ENCODE results near the gene KCNE2. TPM values are rescaled to one million over a fixed set of nuclear protein-coding genes. Genes with fewer than 3 reads are reported as not detected.
A peak's percentile ranks its signal among the peaks of the same experiment; 100 is the strongest.

KCNE2 gene
- total and polyA plus RNA-seq, 4 donors: 0.31 to 0.65 TPM; not detected in 2

GRCh38 chr21:34362136-34362444, 1.7 kb upstream of the KCNE2 start:
- DNase-seq (no peak), ATAC-seq (ENCODE audit: insufficient read depth, low FRiP score) (no peak)
- Histone ChIP-seq H3K4me1 (ENCODE audit: control insufficient read depth in 5 of 5, insufficient read depth in 5 of 5, low read length in 5 of 5) (peaks cover 0 to 3% (median 0%) of the 10 kb centered on the region in 5 donors), H3K9ac (ENCODE audit: insufficient read depth in 1 of 2, low read length in 2 of 2) (no peak overlapping the region), H3K36me3 (ENCODE audit: control insufficient read depth in 4 of 4, insufficient read depth in 4 of 4, low read length in 4 of 4) (no peaks in the 10 kb centered on the region), H3K4me3 (no peak overlapping the region), H3K9me3 (ENCODE audit: control insufficient read depth in 4 of 4, insufficient read depth in 3 of 4, low read length in 3 of 4) (no peaks in the 10 kb centered on the region), H3K27ac (ENCODE audit: low read depth in 1 of 2, low read length in 1 of 2) (no peak overlapping the region), H3K27me3 (ENCODE audit: control insufficient read depth in 3 of 3, insufficient read depth in 3 of 3, low read length in 2 of 3) (peaks cover 0 to 2% (median 0%) of the 10 kb centered on the region in 3 donors)
- no peak for TF ChIP-seq CTCF (IDR thresholded peaks at IDR 0.05; ENCODE audit: control extremely low read depth, extremely low read depth)
- 21 to 41% methylated on average over 3 of the region's 3 CpGs for WGBS, 2 donors

GRCh38 chr21:34362670-34363069, 1.1 kb upstream of the KCNE2 start:
- WGBS, 2 donors: 96 to 100% methylated on average over 3 of the region's 3 CpGs
- Histone ChIP-seq H3K4me3 (no peak overlapping the region), H3K27me3 (ENCODE audit: control insufficient read depth in 3 of 3, insufficient read depth in 3 of 3, low read length in 2 of 3) (peaks cover 0 to 2% (median 0%) of the 10 kb centered on the region in 3 donors), H3K27ac (ENCODE audit: low read depth in 1 of 2, low read length in 1 of 2) (no peak overlapping the region), H3K9ac (ENCODE audit: insufficient read depth in 1 of 2, low read length in 2 of 2) (no peak overlapping the region), H3K36me3 (ENCODE audit: control insufficient read depth in 4 of 4, insufficient read depth in 4 of 4, low read length in 4 of 4) (no peaks in the 10 kb centered on the region), H3K4me1 (ENCODE audit: control insufficient read depth in 5 of 5, insufficient read depth in 5 of 5, low read length in 5 of 5) (peaks cover 0 to 3% (median 0%) of the 10 kb centered on the region in 5 donors), H3K9me3 (ENCODE audit: control insufficient read depth in 4 of 4, insufficient read depth in 3 of 4, low read length in 3 of 4) (no peaks in the 10 kb centered on the region)
- DNase-seq (no peak), ATAC-seq (ENCODE audit: insufficient read depth, low FRiP score) (no peak)
- TF ChIP-seq CTCF (IDR thresholded peaks at IDR 0.05; ENCODE audit: control extremely low read depth, extremely low read depth): no peak

- no peak for DNase-seq
- peaks cover 0 to 3% (median 0%) of the 10 kb centered on the region in 5 donors for H3K4me1 ChIP-seq (ENCODE audit: control insufficient read depth in 5 of 5, insufficient read depth in 5 of 5, low read length in 5 of 5)
- H3K27ac ChIP-seq (ENCODE audit: low read depth in 1 of 2, low read length in 1 of 2): no peak overlapping the region
- no peak overlapping the region for H3K9ac ChIP-seq (ENCODE audit: insufficient read depth in 1 of 2, low read length in 2 of 2)
- H3K36me3 ChIP-seq (ENCODE audit: control insufficient read depth in 4 of 4, insufficient read depth in 4 of 4, low read length in 4 of 4): no peaks in the 10 kb centered on the region
- H3K27me3 ChIP-seq (ENCODE audit: control insufficient read depth in 3 of 3, insufficient read depth in 3 of 3, low read length in 2 of 3): peaks cover 0 to 2% (median 0%) of the 10 kb centered on the region in 3 donors
- no peak for TF ChIP-seq CTCF (IDR thresholded peaks at IDR 0.05; ENCODE audit: control extremely low read depth, extremely low read depth)
- no peaks in the 10 kb centered on the region for H3K9me3 ChIP-seq (ENCODE audit: control insufficient read depth in 4 of 4, insufficient read depth in 3 of 4, low read length in 3 of 4)
- no peak for ATAC-seq (ENCODE audit: insufficient read depth, low FRiP score)
- no peak overlapping the region for H3K4me3 ChIP-seq
These were observed 1.1 kb downstream of the KCNE2 start for GRCh38 chr21:34364921-34365320.

- ATAC-seq (ENCODE audit: insufficient read depth, low FRiP score): no peak
- no peak overlapping the region for H3K4me3 ChIP-seq
These were observed 2.0 kb downstream of the KCNE2 start for GRCh38 chr21:34365809-34366208.

More at GRCh38 chr21:34365809-34366208, 2.0 kb downstream of the KCNE2 start:
- Histone ChIP-seq H3K9me3 (ENCODE audit: control insufficient read depth in 4 of 4, insufficient read depth in 3 of 4, low read length in 3 of 4) (no peaks in the 10 kb centered on the region), H3K36me3 (ENCODE audit: control insufficient read depth in 4 of 4, insufficient read depth in 4 of 4, low read length in 4 of 4) (no peaks in the 10 kb centered on the region), H3K27ac (ENCODE audit: low read depth in 1 of 2, low read length in 1 of 2) (no peak overlapping the region), H3K4me1 (ENCODE audit: control insufficient read depth in 5 of 5, insufficient read depth in 5 of 5, low read length in 5 of 5) (peaks cover 0 to 3% (median 0%) of the 10 kb centered on the region in 5 donors), H3K27me3 (ENCODE audit: control insufficient read depth in 3 of 3, insufficient read depth in 3 of 3, low read length in 2 of 3) (peaks cover 0 to 1% (median 0%) of the 10 kb centered on the region in 3 donors), H3K9ac (ENCODE audit: insufficient read depth in 1 of 2, low read length in 2 of 2) (no peak overlapping the region)
- no peak for TF ChIP-seq CTCF (IDR thresholded peaks at IDR 0.05; ENCODE audit: control extremely low read depth, extremely low read depth)
- WGBS, 2 donors: 79 to 85% methylated on average over 6 of the region's 6 CpGs
- peak in 2 of 3 donors; percentile 28 to 53 for DNase-seq

Data from lung (tissue), 12 donors.